Left forelimb (tissue), 1 donor: ENCODE data around the gene ABI2.

ENCODE experiments used
- DNase-seq: peaks from one replicate; pipeline ENCODE4 v3.0.0-alpha.2; 2018; ENCODE audit warnings: low spot score

Gene ABI2

GRCh38 chr2:203431391-203432185 is 103.4 kb downstream of the ABI2 start:
- DNase-seq = no peak

DNA sequence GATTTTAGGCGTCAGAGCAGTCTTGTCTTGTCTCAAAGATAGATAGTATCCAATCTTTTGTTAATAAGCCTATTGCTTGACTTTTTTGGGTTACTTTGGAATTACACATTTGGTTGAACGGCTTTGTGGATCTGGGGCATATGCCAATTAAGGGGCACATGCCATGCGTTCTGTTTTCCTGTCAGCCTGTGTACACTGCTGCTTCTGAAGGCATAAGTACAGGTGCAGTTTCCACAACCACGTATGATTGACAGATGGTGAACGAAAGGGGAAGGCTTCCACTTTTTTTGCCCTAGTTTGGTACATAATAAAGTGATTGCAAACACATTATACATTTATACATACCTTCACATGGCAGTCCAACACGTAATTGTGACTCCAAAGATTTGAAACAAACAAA is 104.6 kb downstream of the ABI2 start:
- no peak for DNase-seq

GRCh38 chr2:203436496-203436895 is 108.3 kb downstream of the ABI2 start:
- DNase-seq = no peak

- no peak for DNase-seq
Measured at GRCh38 chr2:203437511-203437910, 109.3 kb downstream of the ABI2 start.

- DNase-seq = no peak
Measured at GRCh38 chr2:203438528-203438927, 110.3 kb downstream of the ABI2 start.

GRCh38 chr2:203440671-203441070 is 112.5 kb downstream of the ABI2 start:
- DNase-seq = no peak

GRCh38 chr2:203441463-203441862 is 113.3 kb downstream of the ABI2 start:
- DNase-seq = no peak

DNA sequence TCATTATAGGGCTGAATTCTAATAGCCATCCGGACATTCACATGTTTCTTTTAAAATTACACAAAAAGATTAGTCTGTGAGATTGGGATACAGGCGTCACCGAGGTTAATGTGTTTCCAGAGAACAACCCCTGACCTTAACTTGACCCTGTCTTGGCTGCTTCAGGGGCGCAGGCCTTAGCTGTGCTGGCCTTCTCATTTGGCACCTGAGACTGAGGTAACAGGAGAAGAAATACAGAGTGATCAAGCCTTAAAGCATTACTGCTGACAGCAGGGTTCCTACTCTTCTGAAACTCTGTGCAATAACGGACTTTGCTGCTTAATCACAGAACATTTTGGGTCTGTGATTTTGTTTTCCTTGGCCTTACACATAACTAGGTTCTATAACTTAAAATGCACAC is 114.3 kb downstream of the ABI2 start:
- no peak for DNase-seq

DNA sequence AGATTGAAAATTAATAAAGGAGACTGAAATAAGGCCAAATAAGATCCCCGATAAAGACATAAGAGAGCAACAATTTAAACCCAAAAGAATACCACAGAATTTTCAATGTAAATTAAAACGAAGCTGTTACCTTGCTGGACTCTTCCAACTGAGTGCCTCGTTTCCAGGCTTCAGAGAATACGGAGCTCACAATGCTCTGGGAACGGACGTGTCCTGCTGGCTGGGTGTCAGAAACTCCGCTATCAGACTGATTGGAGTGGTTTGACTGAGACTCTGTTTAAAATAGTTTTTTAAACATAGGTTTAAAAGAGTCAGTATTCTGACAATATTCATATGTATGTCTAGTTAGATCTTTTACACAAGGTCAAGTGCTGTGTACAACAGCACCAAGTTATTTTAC is 116.5 kb downstream of the ABI2 start:
- no peak for DNase-seq

DNA sequence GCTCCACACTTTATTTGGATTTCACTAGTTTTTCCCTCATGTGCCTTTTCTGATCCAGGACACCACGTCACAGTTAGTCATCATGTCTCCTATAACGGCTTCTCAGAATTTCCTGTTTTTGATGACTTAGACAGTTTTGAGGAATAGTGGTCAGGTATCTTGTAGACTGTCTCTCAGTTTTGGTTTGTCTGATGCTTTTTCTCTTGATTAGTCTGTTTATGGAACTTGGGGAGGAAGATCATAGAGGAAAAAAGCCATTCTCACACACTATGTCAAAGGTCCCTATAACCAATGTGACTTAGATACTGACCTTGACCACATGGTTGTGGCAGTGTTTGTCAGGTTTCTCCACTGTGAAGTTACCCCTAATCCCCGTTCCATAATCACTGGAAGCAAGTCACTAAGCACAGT is 117.9 kb downstream of the ABI2 start:
- no peak for DNase-seq

DNA sequence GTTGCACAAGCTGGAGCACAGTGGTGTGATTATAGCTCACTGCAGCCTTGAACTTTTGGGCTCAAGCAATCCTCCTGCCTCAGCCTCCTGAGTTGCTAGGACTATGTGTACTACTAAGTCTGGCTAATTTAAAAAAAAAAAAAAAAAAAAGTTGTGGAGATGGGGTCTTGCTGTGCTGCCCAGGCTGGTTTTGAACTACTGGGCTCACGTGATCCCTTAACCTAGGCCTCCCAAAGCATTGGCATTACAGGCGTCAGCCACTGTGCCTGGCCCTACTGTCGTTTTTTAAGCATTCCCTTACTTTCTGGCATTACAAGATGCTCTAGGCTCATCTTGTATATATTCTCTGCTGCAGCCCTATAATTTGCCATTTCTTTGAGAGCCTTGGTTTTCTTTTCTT is 118.6 kb downstream of the ABI2 start:
- no peak for DNase-seq

DNA sequence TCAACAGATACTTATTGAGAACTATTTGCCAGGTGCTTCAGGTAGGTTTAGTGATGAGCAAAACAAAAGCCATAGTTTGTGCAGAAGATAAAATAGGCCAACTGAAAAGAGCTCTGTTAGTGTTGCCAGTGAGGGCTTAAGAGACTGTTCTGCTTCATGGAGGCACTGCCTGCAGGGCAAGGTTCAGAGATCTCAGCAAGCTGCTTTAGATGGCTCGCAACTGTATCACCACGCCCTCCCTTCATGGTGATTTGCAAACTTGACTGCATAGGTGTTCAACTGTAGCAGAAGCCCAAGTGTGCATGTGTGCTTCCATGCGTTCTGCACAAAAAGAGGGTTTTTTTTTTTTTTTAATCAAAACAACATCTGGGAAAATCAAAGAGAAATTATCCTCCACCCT is 122.4 kb downstream of the ABI2 start:
- no peak for DNase-seq

DNA sequence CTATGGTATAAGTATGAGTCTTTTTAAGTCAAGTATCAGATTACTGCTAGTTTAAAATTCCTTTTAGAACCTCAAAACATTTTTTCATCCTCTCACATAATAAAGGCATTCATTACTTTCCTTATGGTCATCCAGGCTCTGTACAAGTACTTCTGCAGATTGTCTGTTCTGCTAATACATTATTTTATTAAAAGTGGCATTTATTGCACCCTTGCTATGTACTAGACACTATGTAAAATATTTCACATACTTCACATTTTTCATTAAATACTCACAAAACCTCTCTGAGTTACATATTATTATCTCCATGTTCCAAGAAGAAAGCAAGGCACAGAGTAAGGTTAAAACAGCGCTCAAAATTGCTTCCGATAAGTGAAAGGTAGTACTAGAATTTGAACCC is 122.8 kb downstream of the ABI2 start:
- DNase-seq = no peak

- DNase-seq = no peak
Measured at GRCh38 chr2:203451689-203452088, 123.5 kb downstream of the ABI2 start.

GRCh38 chr2:203453858-203454451 is 125.8 kb downstream of the ABI2 start:
- DNase-seq = no peak

- DNase-seq = no peak
Measured at GRCh38 chr2:203455209-203455608, 127.0 kb downstream of the ABI2 start.

DNA sequence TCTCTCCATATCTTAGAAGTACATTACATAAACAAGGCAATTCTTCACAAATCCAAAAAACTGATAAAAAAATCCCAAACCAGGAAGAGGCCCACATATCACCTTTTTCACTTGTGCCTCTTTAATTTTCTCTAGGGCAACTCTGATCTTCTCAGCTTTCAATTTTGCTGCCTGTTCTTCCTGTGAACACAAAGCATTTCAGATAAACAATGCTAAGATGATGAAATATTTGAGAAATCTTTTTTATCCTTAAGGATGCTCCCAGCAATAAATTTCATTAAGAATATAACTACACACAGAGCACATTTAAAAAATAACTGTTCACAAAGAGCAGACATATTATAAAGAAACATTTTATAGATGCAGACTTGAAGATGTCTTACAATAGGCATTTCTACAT is 133.6 kb downstream of the ABI2 start:
- no peak for DNase-seq

- DNase-seq = no peak
Measured at GRCh38 chr2:203462308-203462707, 134.1 kb downstream of the ABI2 start.

DNA sequence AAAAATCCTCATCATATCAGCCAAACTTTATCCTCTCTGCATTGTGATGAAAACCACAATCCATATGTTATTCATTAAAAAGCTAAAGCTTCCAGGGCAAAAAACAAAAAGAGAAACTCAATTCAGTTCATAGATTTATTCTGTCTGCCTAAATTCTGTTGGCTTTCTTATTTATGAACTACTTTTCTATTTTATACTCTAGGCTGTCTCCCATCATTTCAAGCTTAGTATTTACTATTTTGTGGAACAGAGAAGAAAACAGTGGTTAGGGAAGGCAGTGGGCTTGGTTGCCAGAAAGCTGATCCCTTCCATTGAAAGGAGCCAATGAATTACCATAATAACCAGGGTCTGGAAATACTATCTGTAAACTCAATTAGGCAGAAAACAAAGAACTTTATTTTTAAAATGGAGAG is 135.1 kb downstream of the ABI2 start:
- no peak for DNase-seq

DNA sequence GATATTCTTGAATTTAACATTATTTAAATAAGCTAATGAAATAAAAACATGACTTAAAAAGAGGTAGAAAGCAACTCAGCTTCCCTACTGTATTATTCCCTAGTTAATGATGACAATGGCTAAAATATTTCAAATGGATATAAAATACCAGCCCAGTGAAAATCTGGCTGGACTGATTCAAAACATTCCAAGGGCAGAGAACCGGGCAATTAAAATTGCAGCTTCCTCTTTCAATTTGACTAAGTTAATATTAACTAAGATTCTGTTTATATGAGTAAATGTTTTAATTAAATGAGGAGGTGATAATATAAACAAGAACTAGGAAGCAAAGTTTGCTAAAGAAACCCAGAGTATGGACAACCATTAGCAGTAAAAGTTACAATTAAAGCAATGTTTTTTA is 141.4 kb downstream of the ABI2 start:
- DNase-seq = no peak

DNA sequence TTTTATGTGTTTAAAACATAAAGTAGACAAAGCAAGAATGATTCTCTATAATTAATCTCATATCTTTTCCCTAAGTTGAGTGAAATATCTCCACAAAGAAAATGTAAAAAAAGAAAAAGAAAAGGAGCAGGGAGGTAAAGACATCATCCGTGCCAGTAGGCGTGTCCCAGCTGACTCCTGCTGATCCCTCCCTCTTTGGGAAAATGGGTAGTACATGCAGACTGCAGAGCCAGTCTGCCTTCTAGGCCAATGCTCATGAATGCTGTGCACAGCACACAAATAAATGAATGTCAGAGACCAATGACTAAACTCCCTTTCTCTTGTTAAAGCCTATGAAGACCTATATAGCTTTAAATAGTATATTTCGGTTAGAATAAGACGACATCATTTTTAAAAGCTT is 142.2 kb downstream of the ABI2 start:
- DNase-seq = no peak

DNA sequence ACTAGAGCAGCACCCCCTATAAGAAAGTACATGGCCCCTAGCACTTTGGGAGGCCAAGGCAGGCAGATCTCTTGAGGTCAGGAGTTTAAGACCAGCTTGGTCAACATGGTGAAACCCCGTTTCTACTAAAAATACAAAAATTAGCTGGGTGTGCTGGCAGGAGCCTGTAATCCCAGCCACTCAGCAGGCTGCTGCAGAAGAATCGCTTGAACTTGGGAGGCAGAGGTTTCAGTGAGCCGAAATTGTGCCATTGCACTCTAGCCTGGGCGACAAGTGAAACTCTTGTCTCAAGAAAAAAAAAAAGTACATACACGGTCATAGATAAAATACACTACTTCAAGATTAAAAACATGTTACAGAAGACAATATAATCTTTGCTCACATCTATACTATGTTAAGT is 143.1 kb downstream of the ABI2 start:
- no peak for DNase-seq

DNA sequence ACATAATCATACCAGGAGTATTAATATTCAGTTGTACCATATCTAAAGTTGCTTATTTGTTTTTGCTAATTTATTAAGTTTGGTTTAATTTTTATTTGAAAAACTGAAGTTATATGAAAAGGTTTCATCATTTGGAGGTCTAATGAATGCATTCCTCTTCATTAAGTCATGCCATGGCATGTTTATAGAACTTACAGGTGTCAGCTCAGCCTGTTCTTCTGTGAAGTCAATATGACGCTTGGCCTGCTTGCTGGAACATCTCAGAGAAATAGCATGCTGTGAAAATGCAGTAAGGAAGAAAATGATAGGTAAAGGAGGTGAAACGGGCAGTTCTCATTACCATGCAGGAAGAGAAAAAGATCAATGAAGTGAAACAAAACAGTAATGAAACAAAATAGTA is 148.7 kb downstream of the ABI2 start:
- no peak for DNase-seq

DNA sequence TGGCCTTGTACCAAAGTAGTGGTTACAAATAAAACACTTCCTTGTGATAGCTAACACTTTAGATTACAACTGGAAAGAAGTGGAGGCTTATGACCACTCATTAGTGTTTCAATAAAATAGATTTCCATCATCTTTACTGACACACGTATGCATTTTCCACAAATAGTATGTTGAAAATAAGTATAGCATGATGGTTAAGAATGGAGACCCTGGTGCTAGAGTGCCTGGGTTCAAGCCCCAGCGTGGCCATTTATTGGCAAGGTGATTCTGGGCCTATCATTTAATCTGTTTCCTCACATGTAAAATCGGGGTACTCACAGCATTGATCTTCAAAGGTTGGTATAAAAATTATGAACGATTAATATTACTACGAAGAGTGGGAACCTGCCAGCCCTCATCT is 152.4 kb downstream of the ABI2 start:
- DNase-seq = no peak
